ENCODE measurements around the gene FOXO1. TPM values are rescaled to one million over a fixed set of nuclear protein-coding genes. Genes with fewer than 3 reads are reported as not detected.

The FOXO1 gene
- total and polyA plus RNA-seq, 10 donors: 7.1 to 58.9 (median 47.2) TPM

DNA sequence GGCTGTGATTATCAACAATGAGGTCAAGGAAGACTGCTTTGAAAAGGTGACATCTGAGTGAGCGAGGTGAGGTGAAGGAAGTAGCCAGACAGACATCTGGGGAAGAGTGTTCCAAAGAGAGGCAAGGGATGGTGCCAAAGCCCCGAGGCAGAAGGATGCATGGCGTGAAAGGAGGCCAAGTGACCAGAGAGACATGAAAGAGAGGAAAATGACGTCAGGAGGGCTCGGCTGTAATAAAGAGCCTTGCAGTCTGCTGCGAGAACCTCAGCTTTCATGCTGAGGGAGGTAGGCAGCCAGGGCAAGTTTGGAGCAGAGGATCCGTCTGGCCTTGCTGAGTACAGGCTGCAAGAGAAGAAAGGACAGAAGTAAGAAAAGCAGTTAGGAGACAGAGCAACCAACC lies 50.8 kb downstream of the FOXO1 start:
- DNase-seq: no peak
- TF ChIP-seq POLR2A (IDR thresholded peaks at IDR 0.05) (no peak), POLR2AphosphoS5 (IDR thresholded peaks at IDR 0.05) (no peak)
- TF ChIP-seq, protein P1, sequence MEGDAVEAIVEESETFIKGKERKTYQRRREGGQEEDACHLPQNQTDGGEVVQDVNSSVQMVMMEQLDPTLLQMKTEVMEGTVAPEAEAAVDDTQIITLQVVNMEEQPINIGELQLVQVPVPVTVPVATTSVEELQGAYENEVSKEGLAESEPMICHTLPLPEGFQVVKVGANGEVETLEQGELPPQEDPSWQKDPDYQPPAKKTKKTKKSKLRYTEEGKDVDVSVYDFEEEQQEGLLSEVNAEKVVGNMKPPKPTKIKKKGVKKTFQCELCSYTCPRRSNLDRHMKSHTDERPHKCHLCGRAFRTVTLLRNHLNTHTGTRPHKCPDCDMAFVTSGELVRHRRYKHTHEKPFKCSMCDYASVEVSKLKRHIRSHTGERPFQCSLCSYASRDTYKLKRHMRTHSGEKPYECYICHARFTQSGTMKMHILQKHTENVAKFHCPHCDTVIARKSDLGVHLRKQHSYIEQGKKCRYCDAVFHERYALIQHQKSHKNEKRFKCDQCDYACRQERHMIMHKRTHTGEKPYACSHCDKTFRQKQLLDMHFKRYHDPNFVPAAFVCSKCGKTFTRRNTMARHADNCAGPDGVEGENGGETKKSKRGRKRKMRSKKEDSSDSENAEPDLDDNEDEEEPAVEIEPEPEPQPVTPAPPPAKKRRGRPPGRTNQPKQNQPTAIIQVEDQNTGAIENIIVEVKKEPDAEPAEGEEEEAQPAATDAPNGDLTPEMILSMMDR (IDR thresholded peaks at IDR 0.05 in 8 of 11, conservative IDR thresholded peaks at IDR 0.05 in 3 of 11): no peak
- Histone ChIP-seq H3K4me3 (no peak overlapping the region), H3K27ac (peak overlapping the region in 3 of 8 donors; percentile 10 to 83 (median 14)), H3K4me1 (peaks cover 41 to 100% (median 80%) of the 10 kb centered on the region in 6 donors), H3K36me3 (no peaks in the 10 kb centered on the region), H3K9me3 (no peaks in the 10 kb centered on the region), H3K27me3 (replicated peaks in 1 of 7) (no peaks in the 10 kb centered on the region)
- WGBS, 5 donors: 72 to 88% (median 79%) methylated on average over 7 of the region's 7 CpGs
- intact Hi-C loops (cut with DNase I; ENCODE audit: low total_unique reads): no loop called here

DNA sequence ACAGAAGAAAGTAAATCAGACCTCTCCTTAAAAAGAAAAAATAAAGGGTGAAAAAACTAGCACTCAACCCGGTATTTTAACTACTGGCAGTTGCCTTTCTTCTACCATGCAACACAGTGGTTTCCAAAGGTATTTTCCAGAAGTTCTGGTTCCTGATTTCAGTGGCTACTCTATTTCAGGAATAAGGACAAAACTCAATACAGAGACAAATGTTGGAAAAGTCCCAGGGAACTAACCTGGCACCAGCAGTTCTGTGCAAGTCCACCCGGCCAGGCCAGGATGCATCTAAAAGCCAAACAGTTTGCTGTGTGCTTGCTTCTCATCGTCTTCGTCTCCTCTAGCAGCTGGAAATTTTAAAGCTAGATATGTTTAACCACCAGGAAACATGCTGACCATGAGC lies 52.5 kb downstream of the FOXO1 start:
- no peaks in the 10 kb centered on the region for H3K36me3 ChIP-seq
- intact Hi-C loops (cut with DNase I; ENCODE audit: low total_unique reads): no loop called here
- peak overlapping the region in 1 of 8 donors; percentile 20 for H3K4me3 ChIP-seq
- H3K27ac ChIP-seq: peak overlapping the region; percentile 30 to 83 (median 70)
- H3K27me3 ChIP-seq (replicated peaks in 1 of 7): no peaks in the 10 kb centered on the region
- DNase-seq: no peak
- H3K4me1 ChIP-seq: peaks cover 32 to 99% (median 77%) of the 10 kb centered on the region in 6 donors
- TF ChIP-seq POLR2AphosphoS5 (IDR thresholded peaks at IDR 0.05): no peak
- no peak for TF ChIP-seq POLR2A (IDR thresholded peaks at IDR 0.05)
- TF ChIP-seq, protein P1 (IDR thresholded peaks at IDR 0.05 in 8 of 11, conservative IDR thresholded peaks at IDR 0.05 in 3 of 11): no peak
- no peaks in the 10 kb centered on the region for H3K9me3 ChIP-seq
- WGBS, 5 donors: 52 to 62% (median 58%) methylated on average over 4 of the region's 4 CpGs

DNA sequence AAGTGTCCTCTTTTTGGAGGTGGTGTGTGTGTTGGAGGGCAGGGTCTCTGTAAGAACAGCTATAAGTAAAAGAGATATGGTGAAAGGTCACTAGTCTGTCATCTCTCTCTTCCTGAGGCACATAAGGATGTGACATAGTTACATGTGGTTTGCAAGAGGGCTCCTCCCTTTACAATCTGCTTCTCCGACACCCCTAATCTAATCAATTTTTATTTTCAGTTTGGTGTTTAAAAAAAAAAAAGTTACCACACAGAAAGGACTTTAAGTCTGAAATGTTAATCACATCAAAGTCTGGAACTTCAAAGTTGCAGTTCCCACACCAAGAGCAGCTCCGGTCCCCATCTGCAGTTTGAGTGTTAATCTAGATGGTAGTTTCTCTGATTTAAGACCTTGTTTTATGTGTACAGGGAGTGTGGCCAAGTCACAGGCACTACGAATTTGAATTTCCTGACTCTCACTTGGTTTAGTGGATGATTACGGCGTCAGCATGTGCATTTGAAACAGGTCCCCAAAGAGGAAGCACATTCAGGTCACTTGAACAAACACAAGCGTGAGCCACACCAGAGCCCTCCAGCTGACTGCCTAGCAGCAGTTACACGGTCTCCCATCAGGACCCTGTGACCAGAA lies 53.1 kb downstream of the FOXO1 start:
- Histone ChIP-seq H3K27me3 (replicated peaks in 1 of 7) (no peaks in the 10 kb centered on the region), H3K27ac (peak overlapping the region; percentile 30 to 83 (median 70)), H3K9me3 (no peaks in the 10 kb centered on the region), H3K4me1 (peaks cover 32 to 99% (median 71%) of the 10 kb centered on the region in 6 donors), H3K4me3 (peak overlapping the region in 1 of 8 donors; percentile 20), H3K36me3 (no peaks in the 10 kb centered on the region)
- peak in 2 of 3 donors; percentile 51 to 88 for TF ChIP-seq POLR2AphosphoS5 (IDR thresholded peaks at IDR 0.05)
- TF ChIP-seq, protein P1 (IDR thresholded peaks at IDR 0.05 in 8 of 11, conservative IDR thresholded peaks at IDR 0.05 in 3 of 11): no peak
- DNase-seq: peak; percentile 82
- intact Hi-C loops (cut with DNase I; ENCODE audit: low total_unique reads): no loop called here
- WGBS, 5 donors: 9 to 15% (median 12%) methylated on average over 7 of the region's 7 CpGs

DNA sequence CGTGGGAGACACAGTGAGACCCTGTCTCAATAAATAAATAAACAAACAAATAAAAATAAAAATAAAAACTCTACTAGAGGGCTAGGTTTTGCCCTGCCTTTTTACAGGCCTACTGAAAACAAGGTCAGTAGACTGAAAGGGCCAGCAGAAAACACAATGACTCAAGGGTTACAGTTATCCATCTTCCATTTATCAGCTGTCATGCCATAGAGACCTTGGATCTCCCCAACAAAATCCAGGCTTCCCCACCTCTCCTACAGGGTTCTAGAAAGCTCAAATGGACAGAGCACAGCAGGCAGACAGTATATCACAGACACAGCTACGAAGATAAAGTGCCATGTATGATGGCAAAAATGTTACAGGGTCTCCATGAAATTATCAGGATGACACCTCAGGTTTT lies 54.4 kb downstream of the FOXO1 start:
- H3K4me1 ChIP-seq: peaks cover 29 to 99% (median 62%) of the 10 kb centered on the region in 6 donors
- 71 to 92% (median 86%) methylated on average over 2 of the region's 2 CpGs for WGBS, 5 donors
- no peaks in the 10 kb centered on the region for H3K36me3 ChIP-seq
- H3K4me3 ChIP-seq: no peak overlapping the region
- H3K27me3 ChIP-seq (replicated peaks in 1 of 7): no peaks in the 10 kb centered on the region
- DNase-seq: no peak
- peak overlapping the region in 4 of 8 donors; percentile 70 to 83 (median 75) for H3K27ac ChIP-seq
- intact Hi-C loops (cut with DNase I; ENCODE audit: low total_unique reads): no loop called here
- H3K9me3 ChIP-seq: no peaks in the 10 kb centered on the region
- TF ChIP-seq POLR2AphosphoS5 (IDR thresholded peaks at IDR 0.05) (no peak), POLR2A (IDR thresholded peaks at IDR 0.05) (no peak)
- TF ChIP-seq, protein P1 (IDR thresholded peaks at IDR 0.05 in 8 of 11, conservative IDR thresholded peaks at IDR 0.05 in 3 of 11): no peak
